ENCODE results near the gene CENPT.
"Not testable (repeated sequence)": the region's sequence is repeated elsewhere in the genome, so short reads cannot be mapped to it uniquely, and the experiment has no call there.

Gene CENPT

DNA sequence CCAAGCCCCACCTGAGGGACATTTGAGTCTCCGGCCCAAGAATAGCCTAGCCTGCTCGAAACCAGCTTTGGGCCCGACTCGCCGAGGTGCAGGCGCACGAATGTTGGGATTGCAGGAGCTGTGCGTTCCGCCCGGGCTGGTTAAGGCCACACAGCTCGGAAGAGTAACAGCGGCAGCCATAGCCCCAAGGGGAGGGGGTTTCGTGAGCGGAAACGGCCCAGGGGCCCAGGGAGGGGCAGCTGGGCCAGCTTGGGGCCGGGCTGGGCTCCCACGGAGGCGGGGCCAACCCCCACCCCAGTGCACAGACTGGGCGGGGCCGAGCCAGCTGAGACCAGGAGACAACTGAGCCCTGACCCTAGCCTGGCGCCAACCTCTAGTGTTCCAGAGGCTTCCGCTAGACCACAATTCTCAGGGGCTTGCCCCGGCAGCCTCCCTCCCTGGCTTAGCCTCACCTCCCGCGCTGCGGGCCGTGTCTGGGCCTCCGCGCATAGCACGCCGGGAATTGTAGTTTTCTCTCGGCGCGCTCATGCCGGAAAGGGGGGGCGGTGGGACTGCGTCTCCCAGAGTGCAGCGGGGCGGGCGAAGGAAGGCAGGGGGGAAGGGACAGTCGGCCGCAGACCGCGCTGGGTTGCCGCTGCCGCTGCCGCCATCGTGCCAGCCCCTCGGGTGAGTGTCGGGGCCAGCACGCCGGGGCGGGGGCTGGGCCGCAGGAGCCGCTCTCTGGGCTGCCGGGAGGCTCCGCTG is 1.0 kb downstream of the CENPT start, which contains the start of gene NUTF2:
Gene NUTF2, plus strand, starts transcription at position 614 of the 744 bp plus-strand sequence. CDS start 18,198 bp downstream, outside the sequence.
- DNase-seq (ENCODE audit: low read depth): peak; percentile 92

GRCh38 chr16:67846063-67846319 is 1.5 kb downstream of the CENPT start:
- no peak for DNase-seq (ENCODE audit: low read depth)

- no peak for DNase-seq (ENCODE audit: low read depth)
Measured at GRCh38 chr16:67845291-67846062, 2.0 kb downstream of the CENPT start.

- DNase-seq (ENCODE audit: low read depth): no peak
Measured at GRCh38 chr16:67844497-67844896, 3.0 kb downstream of the CENPT start.

DNA sequence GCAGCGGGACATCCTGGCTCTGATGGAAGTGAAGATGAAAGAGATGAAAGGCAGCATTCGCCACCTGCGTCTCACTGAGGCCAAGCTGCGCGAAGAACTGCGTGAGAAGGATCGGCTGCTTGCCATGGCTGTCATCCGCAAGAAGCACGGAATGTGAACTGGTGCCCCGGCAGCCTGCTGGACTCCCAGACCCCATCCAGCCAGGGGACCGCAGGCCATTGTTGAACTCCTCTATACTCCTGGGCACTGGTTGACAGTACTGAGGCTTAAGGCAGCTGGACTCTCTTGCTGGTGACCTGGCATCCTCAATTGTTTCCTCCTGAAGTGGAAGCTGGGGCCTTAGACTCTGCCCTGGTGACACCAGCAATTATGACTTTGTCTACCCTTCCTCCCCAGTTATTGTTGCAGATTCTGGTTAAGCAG is 4.1 kb downstream of the CENPT start:
- no peak for DNase-seq (ENCODE audit: low read depth)

DNA sequence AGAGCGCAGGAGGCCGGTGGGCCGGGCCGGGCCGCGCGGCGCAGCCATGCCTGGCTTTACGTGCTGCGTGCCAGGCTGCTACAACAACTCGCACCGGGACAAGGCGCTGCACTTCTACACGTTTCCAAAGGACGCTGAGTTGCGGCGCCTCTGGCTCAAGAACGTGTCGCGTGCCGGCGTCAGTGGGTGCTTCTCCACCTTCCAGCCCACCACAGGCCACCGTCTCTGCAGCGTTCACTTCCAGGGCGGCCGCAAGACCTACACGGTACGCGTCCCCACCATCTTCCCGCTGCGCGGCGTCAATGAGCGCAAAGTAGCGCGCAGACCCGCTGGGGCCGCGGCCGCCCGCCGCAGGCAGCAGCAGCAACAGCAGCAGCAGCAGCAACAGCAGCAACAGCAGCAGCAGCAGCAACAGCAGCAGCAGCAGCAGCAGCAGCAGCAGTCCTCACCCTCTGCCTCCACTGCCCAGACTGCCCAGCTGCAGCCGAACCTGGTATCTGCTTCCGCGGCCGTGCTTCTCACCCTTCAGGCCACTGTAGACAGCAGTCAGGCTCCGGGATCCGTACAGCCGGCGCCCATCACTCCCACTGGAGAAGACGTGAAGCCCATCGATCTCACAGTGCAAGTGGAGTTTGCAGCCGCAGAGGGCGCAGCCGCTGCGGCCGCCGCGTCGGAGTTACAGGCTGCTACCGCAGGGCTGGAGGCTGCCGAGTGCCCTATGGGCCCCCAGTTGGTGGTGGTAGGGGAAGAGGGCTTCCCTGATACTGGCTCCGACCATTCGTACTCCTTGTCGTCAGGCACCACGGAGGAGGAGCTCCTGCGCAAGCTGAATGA is 4.8 kb downstream of the CENPT start:
- peak; percentile 42 for DNase-seq (ENCODE audit: low read depth)

GRCh38 chr16:67841816-67842508 is 5.5 kb downstream of the CENPT start, which contains the start of gene THAP11:
TSS of gene THAP11 (plus strand) at chr16:67842320. CDS start at chr16:67842555, 235 bp downstream.
- peak; percentile 89 for DNase-seq (ENCODE audit: low read depth)

- no peak for DNase-seq (ENCODE audit: low read depth)
Measured at GRCh38 chr16:67841198-67841815, 6.2 kb downstream of the CENPT start.

GRCh38 chr16:67837811-67838210 is 9.7 kb downstream of the CENPT start:
- DNase-seq (ENCODE audit: low read depth): no peak

GRCh38 chr16:67837190-67837589 is 10.3 kb downstream of the CENPT start:
- DNase-seq (ENCODE audit: low read depth): not testable (repeated sequence)

GRCh38 chr16:67834242-67834614 is 13.3 kb downstream of the CENPT start:
- DNase-seq (ENCODE audit: low read depth): no peak

GRCh38 chr16:67833415-67834241 is 13.9 kb downstream of the CENPT start:
- DNase-seq (ENCODE audit: low read depth): peak; percentile 85

- DNase-seq (ENCODE audit: low read depth): no peak
Measured at GRCh38 chr16:67833030-67833414, 14.5 kb downstream of the CENPT start.

- DNase-seq (ENCODE audit: low read depth): no peak
Measured at GRCh38 chr16:67828651-67829050, 18.8 kb downstream of the CENPT start.

- no peak for DNase-seq (ENCODE audit: low read depth)
Measured at GRCh38 chr16:67825906-67826305, 21.6 kb downstream of the CENPT start.

DNA sequence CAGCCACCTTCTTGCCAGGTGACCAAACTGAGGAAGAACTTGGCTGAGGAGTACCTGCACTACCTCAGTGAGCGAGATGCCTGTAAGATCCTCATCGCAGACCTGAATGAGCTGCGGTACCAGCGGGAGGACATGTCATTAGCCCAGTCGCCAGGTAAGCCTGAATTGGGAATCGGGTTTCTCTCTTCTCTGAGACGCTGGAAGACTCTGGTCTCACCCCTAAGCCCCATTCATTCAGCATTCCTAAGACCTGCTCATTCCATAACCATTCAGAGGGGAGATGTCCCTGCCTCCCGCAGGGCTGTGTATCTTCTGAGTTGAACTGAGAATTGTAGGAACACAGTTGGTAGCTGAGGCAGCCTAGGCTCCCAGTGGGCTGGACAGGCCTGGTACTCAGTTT is 22.4 kb downstream of the CENPT start:
- no peak for DNase-seq (ENCODE audit: low read depth)

GRCh38 chr16:67822511-67822910 is 25.0 kb downstream of the CENPT start:
- DNase-seq (ENCODE audit: low read depth): no peak

- DNase-seq (ENCODE audit: low read depth): no peak
Measured at GRCh38 chr16:67820608-67821259, 26.8 kb downstream of the CENPT start.

- no peak for DNase-seq (ENCODE audit: low read depth)
Measured at GRCh38 chr16:67814567-67814966, 32.9 kb downstream of the CENPT start.

- DNase-seq (ENCODE audit: low read depth): no peak
Measured at GRCh38 chr16:67811899-67812298, 35.6 kb downstream of the CENPT start.
